Bronchial epithelial cell (primary cell): ENCODE data around the gene FSTL4. TPM values are rescaled to one million over a fixed set of nuclear protein-coding genes. Genes with fewer than 3 reads are reported as not detected.

ENCODE experiments used
- DNase-seq: peaks from one replicate; pipeline ENCODE4 v3.0.0-alpha.2; 2010; ENCODE audit warnings: low read depth
- FAIRE-seq: peaks from 2 replicates; lab custom pipeline; 2011; peaks lifted over from hg19 to GRCh38; lab: Jason Lieb, UNC
- H3K27me3 ChIP-seq: 2 replicates; pipeline ENCODE4 v1.5.1; 2011; ENCODE audit warnings: low read length; ENCODE audit not compliant: control insufficient read depth, insufficient read depth
- H3K36me3 ChIP-seq: 2 replicates; pipeline ENCODE4 v1.5.1; 2011; ENCODE audit warnings: low read length; ENCODE audit not compliant: control insufficient read depth, insufficient read depth
- H3K4me3 ChIP-seq: 2 replicates; pipeline ENCODE4 v1.5.1; 2011; ENCODE audit warnings: mild to moderate bottlenecking, low read depth, low read length, control low read depth
- CTCF ChIP-seq: IDR thresholded peaks from 2 replicates; pipeline ENCODE4 v1.5.1; 2011; ENCODE audit warnings: mild to moderate bottlenecking, moderate library complexity, low read length, control low read depth, inconsistent platforms; ENCODE audit not compliant: insufficient read depth, severe bottlenecking
- total RNA-seq: library from RNA; depleted of rRNA; stranded (reverse); fragments of >200 nt; gene quantifications from 2 replicates; pipeline ENCODE4 v1.2.1, GENCODE V29; 2014

FSTL4 gene
- total RNA-seq, 1 donor from 2014 or later, result not detected

GRCh38 chr5:133356396-133356983 lies 255.9 kb downstream of the FSTL4 start:
- TF ChIP-seq CTCF, result no peak
- peaks cover 10% of the 10 kb centered on the region for H3K27me3 ChIP-seq
- H3K4me3 ChIP-seq, result no peak overlapping the region
- FAIRE-seq, result no peak
- no peak for DNase-seq
- no peaks in the 10 kb centered on the region for H3K36me3 ChIP-seq

- FAIRE-seq (peak; percentile 72), DNase-seq (no peak)
- Histone ChIP-seq H3K36me3 (no peaks in the 10 kb centered on the region), H3K27me3 (no peaks in the 10 kb centered on the region), H3K4me3 (no peak overlapping the region)
- no peak for TF ChIP-seq CTCF
Measured at GRCh38 chr5:133354323-133355185, 257.8 kb downstream of the FSTL4 start.

- FAIRE-seq (no peak), DNase-seq (no peak)
- TF ChIP-seq CTCF, result no peak
- H3K4me3 ChIP-seq, result no peak overlapping the region
- no peaks in the 10 kb centered on the region for H3K27me3 ChIP-seq
- H3K36me3 ChIP-seq, result no peaks in the 10 kb centered on the region
Measured at GRCh38 chr5:133353741-133354140, 258.6 kb downstream of the FSTL4 start.

GRCh38 chr5:133348406-133348805 lies 263.9 kb downstream of the FSTL4 start:
- DNase-seq (no peak), FAIRE-seq (no peak)
- no peak for TF ChIP-seq CTCF
- Histone ChIP-seq H3K4me3 (no peak overlapping the region), H3K36me3 (no peaks in the 10 kb centered on the region), H3K27me3 (peaks cover 2% of the 10 kb centered on the region)

DNA sequence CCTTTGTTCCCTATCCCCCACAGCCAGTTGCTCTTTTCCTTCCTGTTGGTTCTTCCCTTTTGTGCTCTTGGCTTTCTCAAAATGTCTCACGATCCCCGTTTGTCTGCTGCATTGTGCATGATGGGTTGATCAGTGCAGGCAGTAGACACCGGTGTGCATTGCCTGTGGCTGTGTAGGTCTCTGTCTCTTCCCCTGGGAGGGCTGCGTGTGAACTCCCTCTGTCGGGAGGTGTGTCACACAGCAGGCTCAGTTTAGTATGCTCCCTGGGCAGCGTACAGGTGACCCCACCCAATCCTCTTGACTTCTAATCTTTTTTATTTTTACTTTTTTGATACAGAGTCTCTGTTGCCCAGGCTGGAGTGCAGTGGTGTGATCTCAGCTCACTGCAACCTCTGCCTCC lies 265.3 kb downstream of the FSTL4 start:
- Histone ChIP-seq H3K27me3 (peaks cover 2% of the 10 kb centered on the region), H3K36me3 (no peaks in the 10 kb centered on the region), H3K4me3 (no peak overlapping the region)
- FAIRE-seq (no peak), DNase-seq (peak; percentile 12)
- TF ChIP-seq CTCF, result peak; percentile 28
